Activated naive CD8-positive, alpha-beta T cell treated with anti-CD3 and anti-CD28 coated beads, Interleukin-2, amount 50 U/mL, for 16 hours (primary cell): ENCODE results near the gene GIGYF2.

Source experiments
- DNase-seq: peaks from one replicate; pipeline ENCODE4 v3.0.0-alpha.2; 2020; ENCODE audit warnings: low read depth, low spot score

The GIGYF2 gene

GRCh38 chr2:232880764-232881351, 183.7 kb downstream of the GIGYF2 start:
- DNase-seq, result no peak

DNA sequence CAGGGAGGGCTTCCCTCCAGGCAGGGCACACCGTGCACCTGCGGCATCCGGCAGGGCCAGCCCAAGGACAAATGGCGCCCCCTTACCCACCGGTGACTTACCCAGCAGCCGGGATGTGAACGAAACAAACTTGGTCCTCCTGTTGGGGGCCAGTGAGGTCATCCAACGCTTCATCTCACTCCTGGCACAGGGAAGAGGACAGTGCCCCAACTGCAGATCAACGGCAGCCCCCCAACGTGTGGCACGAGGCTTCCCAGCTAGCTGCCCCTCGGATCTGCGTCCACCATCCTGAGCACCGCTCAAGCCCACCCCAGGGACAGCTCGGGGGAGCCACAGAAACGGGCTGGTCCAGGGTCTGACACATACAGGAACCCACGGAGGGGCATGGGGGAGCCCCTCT, 185.0 kb downstream of the GIGYF2 start:
- no peak for DNase-seq

- DNase-seq, result no peak
These were observed 185.5 kb downstream of the GIGYF2 start for GRCh38 chr2:232882505-232883115.

- no peak for DNase-seq
These were observed 186.1 kb downstream of the GIGYF2 start for GRCh38 chr2:232883116-232883721.

DNA sequence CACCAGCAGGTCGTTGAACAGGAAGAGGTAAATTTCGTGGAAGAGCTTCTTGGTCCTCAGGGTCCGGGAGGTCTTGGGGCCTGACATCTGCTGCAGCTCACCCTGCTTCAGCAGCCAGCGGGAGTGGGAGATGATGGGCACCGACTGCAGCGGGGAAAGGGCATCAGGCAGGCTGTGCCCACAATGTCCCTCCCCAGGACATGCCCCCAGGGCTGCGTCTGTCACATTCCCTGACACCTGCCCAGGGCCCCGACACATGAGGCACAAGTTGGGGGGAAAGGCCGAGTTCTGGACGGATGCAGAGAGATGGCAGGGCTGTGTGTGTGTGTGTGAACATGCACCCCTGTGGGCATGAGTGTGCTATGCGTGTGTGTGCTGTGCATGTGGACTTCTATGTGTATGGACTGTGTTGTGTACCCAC, 186.9 kb downstream of the GIGYF2 start:
- no peak for DNase-seq

DNA sequence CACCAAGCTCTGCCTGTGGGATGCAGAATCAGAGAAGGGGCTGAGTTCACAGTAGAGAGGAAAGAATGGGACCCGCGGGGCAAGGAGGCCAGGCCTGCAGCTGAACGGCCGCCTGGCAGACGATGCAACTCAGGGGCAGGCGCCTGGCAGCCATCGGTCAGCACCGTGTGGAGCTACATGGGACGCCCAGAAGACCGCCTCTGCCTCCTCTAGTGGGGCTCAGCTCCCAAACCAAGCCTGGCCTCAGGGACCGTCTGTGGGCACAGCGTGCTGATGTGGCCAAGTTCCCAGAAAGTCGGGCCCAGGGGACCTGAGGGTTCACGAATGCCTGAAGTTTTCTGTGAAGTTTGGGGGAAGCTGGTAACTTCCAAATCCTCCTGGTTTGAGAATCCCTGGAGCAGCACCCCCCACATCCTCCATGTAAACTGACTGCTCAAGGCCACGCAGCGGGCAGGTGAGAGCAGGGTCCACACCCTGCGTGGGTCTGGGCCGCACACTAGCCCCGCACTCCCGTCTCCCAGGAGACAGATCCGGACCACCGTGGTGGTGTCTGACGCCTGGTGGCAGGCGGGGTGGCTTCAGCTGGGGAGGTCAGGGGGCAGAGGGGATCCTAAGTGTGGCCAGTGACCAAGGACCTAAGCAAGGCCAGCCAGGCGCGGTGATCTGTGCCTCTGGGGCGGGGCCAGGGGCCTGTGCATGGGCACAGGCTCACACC, 187.6 kb downstream of the GIGYF2 start:
- no peak for DNase-seq

GRCh38 chr2:232885264-232885961, 188.3 kb downstream of the GIGYF2 start:
- DNase-seq, result no peak

GRCh38 chr2:232886176-232886575, 189.0 kb downstream of the GIGYF2 start:
- no peak for DNase-seq

GRCh38 chr2:232886632-232887031, 189.5 kb downstream of the GIGYF2 start:
- no peak for DNase-seq

DNA sequence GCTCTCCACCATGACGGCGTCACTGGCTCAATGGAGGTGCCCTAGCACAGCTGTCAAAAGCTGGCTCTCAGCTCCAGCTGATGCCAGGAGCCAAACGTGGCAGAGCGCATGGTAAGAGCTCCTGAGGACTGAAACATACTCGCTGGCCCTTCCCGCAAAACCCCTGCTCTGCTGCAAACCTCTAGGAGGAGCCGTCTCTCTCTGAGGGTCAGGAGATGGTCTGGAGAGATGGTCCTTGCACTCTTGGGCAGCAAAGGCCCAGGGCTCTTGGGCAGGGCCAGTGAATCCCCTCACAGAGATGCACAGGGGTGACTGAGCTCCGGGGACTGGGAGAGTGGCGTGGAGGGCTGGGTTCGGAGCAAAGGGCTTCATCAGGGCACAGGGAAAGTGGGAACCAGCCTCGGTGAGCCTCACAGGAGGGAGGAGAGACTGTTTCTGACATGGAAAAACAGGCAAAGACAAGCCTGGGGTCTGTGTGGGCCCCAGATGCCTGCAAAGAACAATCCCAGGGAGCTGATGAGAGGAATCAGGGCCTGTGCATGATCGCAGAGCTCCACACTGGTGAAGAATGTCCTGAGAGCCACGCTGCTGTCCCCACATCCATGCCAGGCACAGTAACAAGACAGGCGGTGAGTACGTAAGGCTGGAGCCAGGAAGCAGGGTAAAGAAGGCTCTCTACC, 190.2 kb downstream of the GIGYF2 start:
- no peak for DNase-seq

GRCh38 chr2:232888099-232888836, 191.1 kb downstream of the GIGYF2 start:
- DNase-seq, result no peak

- no peak for DNase-seq
These were observed 191.9 kb downstream of the GIGYF2 start for GRCh38 chr2:232888839-232889529.

- no peak for DNase-seq
These were observed 192.8 kb downstream of the GIGYF2 start for GRCh38 chr2:232889876-232890401.

DNA sequence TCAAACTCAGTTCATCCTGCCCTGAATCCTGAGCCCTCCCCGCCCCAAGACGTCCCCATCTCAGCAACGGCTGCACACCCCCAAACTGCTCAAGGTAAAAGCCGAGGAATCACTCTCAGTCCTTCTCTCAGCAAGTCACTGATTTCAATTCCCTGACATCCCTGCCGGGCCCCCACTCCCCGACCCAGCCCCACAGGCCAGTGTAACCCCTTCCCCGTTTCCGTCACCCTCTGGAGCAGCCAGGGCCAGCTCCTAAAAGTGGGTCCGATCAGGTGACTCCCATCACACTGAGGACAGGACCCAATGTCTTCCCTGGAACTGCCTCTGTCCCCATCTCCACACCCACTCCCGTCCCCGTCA, 193.4 kb downstream of the GIGYF2 start:
- no peak for DNase-seq

GRCh38 chr2:232890896-232891601, 193.9 kb downstream of the GIGYF2 start:
- DNase-seq, result no peak

DNA sequence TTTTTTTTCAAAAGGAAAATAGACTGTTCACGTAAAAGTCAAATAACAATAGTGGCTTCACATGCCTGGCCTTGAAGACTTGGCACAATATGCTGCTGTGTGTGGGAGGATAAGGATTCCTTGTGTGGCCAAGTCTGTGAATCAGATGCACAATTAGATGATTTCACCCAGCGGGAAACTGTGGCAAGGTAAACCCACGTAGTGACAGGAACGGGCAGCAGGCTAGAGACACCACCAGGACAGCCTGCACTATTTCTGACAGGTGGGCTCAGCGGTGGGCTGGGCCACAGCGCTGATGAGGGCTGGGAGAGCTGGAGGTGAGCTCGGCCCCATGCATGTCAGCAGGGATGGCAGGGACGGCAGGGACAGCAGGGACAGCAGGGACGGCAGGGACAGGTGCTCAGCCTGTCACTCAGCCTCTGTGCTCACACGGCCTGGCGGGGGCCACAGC, 194.5 kb downstream of the GIGYF2 start:
- no peak for DNase-seq

GRCh38 chr2:232892221-232892620, 195.1 kb downstream of the GIGYF2 start:
- no peak for DNase-seq

- DNase-seq, result no peak
These were observed 195.7 kb downstream of the GIGYF2 start for GRCh38 chr2:232892843-232893242.

- no peak for DNase-seq
These were observed 196.7 kb downstream of the GIGYF2 start for GRCh38 chr2:232893834-232894233.
